Calu3 (cell line): ENCODE results near the gene PRR20A. TPM values are rescaled to one million over a fixed set of nuclear protein-coding genes. Genes with fewer than 3 reads are reported as not detected.

Experiments used
- BruUV-seq: library from RNA; stranded (reverse); fragments of 400-500 nt; replicated peaks from 2 replicates; lab custom pipeline; 2021; lab: Mats Ljungman, UMichigan
- CTCF ChIA-PET: fragments of 300-600 bp; sonication (Branson Sonifier 250); formaldehyde crosslinking; loops from one replicate; lab custom pipeline; 2022; ENCODE audit warnings: antibody characterized with exemption; lab: Charles Lee
- DNase-seq: peaks from one replicate; pipeline ENCODE4 v3.0.0; 2022
- H3K27ac Mint-ChIP-seq: one replicate; pipeline ENCODE4 v1.8.0; 2022; ENCODE audit warnings: mixed read lengths; ENCODE audit not compliant: unreplicated experiment
- H3K27me3 Mint-ChIP-seq: one replicate; pipeline ENCODE4 v1.8.0; 2022; ENCODE audit warnings: mixed read lengths; ENCODE audit not compliant: unreplicated experiment
- H3K36me3 Mint-ChIP-seq: one replicate; pipeline ENCODE4 v1.8.0; 2022; ENCODE audit warnings: mild to moderate bottlenecking, moderate library complexity, mixed read lengths; ENCODE audit not compliant: insufficient read depth, unreplicated experiment
- H3K4me1 Mint-ChIP-seq: one replicate; pipeline ENCODE4 v1.8.0; 2022; ENCODE audit warnings: mild to moderate bottlenecking, low read depth, mixed read lengths; ENCODE audit not compliant: unreplicated experiment
- H3K4me3 Mint-ChIP-seq: one replicate; pipeline ENCODE4 v1.8.0; 2022; ENCODE audit warnings: mild to moderate bottlenecking, low read depth, moderate library complexity, mixed read lengths; ENCODE audit not compliant: unreplicated experiment
- H3K9me3 Mint-ChIP-seq: one replicate; pipeline ENCODE4 v1.8.0; 2022; ENCODE audit warnings: low read depth, mixed read lengths; ENCODE audit not compliant: unreplicated experiment
- CTCF ChIP-seq: fragments of 200-600 bp; IDR thresholded peaks from one replicate; pipeline ENCODE4 v1.8.0; 2022; ENCODE audit warnings: antibody characterized with exemption; ENCODE audit not compliant: unreplicated experiment
- intact Hi-C: fragments of 100-400 bp; cut with micrococcal nuclease; formaldehyde crosslinking; loops from one replicate; pipeline ENCODE4 v1.10.0; 2022; ENCODE audit not compliant: unreplicated experiment
- total RNA-seq: library from RNA; stranded (reverse); gene quantifications from 2 replicates; pipeline ENCODE4 v1.2.3, GENCODE V29; 2022

Gene PRR20A
- total RNA-seq, 1 experiment from 2014 or later = not detected

- no peaks in the 10 kb centered on the region for H3K9me3 Mint-ChIP-seq
- CTCF ChIA-PET = no interaction called here
- no peak overlapping the region for H3K4me3 Mint-ChIP-seq
- H3K27me3 Mint-ChIP-seq = no peaks in the 10 kb centered on the region
- no peak for DNase-seq
- no peaks in the 10 kb centered on the region for H3K4me1 Mint-ChIP-seq
- no peak overlapping the region for H3K27ac Mint-ChIP-seq
- intact Hi-C loops = no loop called here
- BruUV-seq = no TSS peak
- H3K36me3 Mint-ChIP-seq = no peaks in the 10 kb centered on the region
- TF ChIP-seq CTCF = no peak
Measured at GRCh38 chr13:57191667-57192066, 50.9 kb downstream of the PRR20A start.

Other genes starting within 250 kb of the PRR20A start
- not detected in 2 replicates for gene PRR20B, start 6.6 kb downstream of the PRR20A start, total RNA-seq
- not detected in 2 replicates for gene PRR20C, start 13.1 kb downstream of the PRR20A start, total RNA-seq
- gene PRR20D, start 19.7 kb downstream of the PRR20A start, total RNA-seq = not detected in 2 replicates
- gene PRR20E, start 26.3 kb downstream of the PRR20A start, total RNA-seq = not detected in 2 replicates